ENCODE measurements around the gene CLEC9A. TPM values are rescaled to one million over a fixed set of nuclear protein-coding genes. Genes with fewer than 3 reads are reported as not detected.

The CLEC9A gene
- total and polyA plus RNA-seq, 2 experiments from 2014 or later, result not detected

DNA sequence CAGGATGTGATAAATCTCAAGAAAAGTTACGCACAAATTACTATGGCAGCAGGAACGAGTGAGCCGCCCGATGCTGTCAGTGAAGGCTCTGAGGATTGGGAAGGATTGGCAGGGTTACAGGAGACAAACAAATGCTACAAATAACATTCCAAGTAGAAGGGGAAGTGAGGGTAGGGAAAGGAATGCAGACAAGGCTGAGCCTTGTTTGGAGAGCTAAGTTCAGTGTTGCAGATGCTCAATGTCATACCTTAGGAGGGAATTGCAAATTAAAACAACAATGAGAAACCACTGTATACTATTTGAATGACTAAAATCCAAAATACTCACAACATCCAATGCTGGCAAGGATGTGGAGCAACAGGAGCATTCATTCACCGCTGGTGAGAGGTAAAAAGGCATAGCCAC, 1.3 kb downstream of the CLEC9A start:
- no peaks in the 10 kb centered on the region for H3K27me3 Mint-ChIP-seq (ENCODE audit: insufficient read depth, low read depth, poor library complexity)
- TF ChIP-seq EZH2 (IDR thresholded peaks at IDR 0.05; ENCODE audit: low read depth, unreplicated experiment), result no peak
- TF ChIP-seq ZNF114 (CRISPR knock-in tag; IDR thresholded peaks at IDR 0.05), result no peak
- no peak for TF ChIP-seq POLR2AphosphoS5 (IDR thresholded peaks at IDR 0.05; ENCODE audit: low read depth)
- TF ChIP-seq EZH2phosphoT487 (IDR thresholded peaks at IDR 0.05; ENCODE audit: unreplicated experiment), result no peak
- peak; percentile 67 for DNase-seq (ENCODE audit: low spot score)
- no peaks in the 10 kb centered on the region for H4K20me1 ChIP-seq (replicated peaks; ENCODE audit: insufficient read depth)
- no peak overlapping the region for H3K4me2 ChIP-seq
- H3K4me3 ChIP-seq, result no peak overlapping the region
- ATAC-seq, result peak; percentile 78
- no peak overlapping the region for H3K4me3 Mint-ChIP-seq
- H3K36me3 ChIP-seq (ENCODE audit: insufficient read depth), result no peaks in the 10 kb centered on the region
- H3K79me2 ChIP-seq (replicated peaks; ENCODE audit: insufficient read depth), result no peaks in the 10 kb centered on the region
- peaks cover 9% of the 10 kb centered on the region; the same call in 2 of the 3 replicates for H3K9me3 Mint-ChIP-seq
- H3K36me3 Mint-ChIP-seq (ENCODE audit: low read depth), result no peaks in the 10 kb centered on the region; the same call in 2 of the 3 replicates
- H3K9me2 ChIP-seq (ENCODE audit: insufficient read depth), result 0 out of 2 replicates have a peak, but pooled peaks cover 8% of the 10 kb centered on the region
- H3K27ac ChIP-seq (ENCODE audit: low read depth), result peak overlapping the region; percentile 68; the same call in 1 of the 2 replicates
- H3K4me1 ChIP-seq (ENCODE audit: insufficient read depth), result no peaks in the 10 kb centered on the region
- H3K27me3 ChIP-seq (ENCODE audit: insufficient read depth), result no peaks in the 10 kb centered on the region
- H3F3A ChIP-seq (replicated peaks; ENCODE audit: low read depth), result no peaks in the 10 kb centered on the region
- peaks cover 11% of the 10 kb centered on the region; the same call in 2 of the 3 replicates for H3K4me1 Mint-ChIP-seq
- H3K27ac Mint-ChIP-seq, result no peak overlapping the region; the same call in none of the 2 replicates
- H2AFZ ChIP-seq, result no peak overlapping the region

GRCh38 chr12:10033783-10034545, 3.5 kb downstream of the CLEC9A start:
- no peaks in the 10 kb centered on the region for H3K79me2 ChIP-seq (replicated peaks; ENCODE audit: insufficient read depth)
- no peaks in the 10 kb centered on the region for H3K27me3 ChIP-seq (ENCODE audit: insufficient read depth)
- H3K36me3 Mint-ChIP-seq (ENCODE audit: low read depth), result no peaks in the 10 kb centered on the region; the same call in 2 of the 3 replicates
- no peaks in the 10 kb centered on the region for H3K4me1 ChIP-seq (ENCODE audit: insufficient read depth)
- H3K9me2 ChIP-seq (ENCODE audit: insufficient read depth), result 0 out of 2 replicates have a peak, but pooled peaks cover 8% of the 10 kb centered on the region
- H3K27ac Mint-ChIP-seq, result no peak overlapping the region
- H3K4me2 ChIP-seq, result no peak overlapping the region
- DNase-seq (ENCODE audit: low spot score) (peak; percentile 30), ATAC-seq (no peak)
- no peaks in the 10 kb centered on the region for H4K20me1 ChIP-seq (replicated peaks; ENCODE audit: insufficient read depth)
- H3K27ac ChIP-seq (ENCODE audit: low read depth), result no peak overlapping the region
- peaks cover under 1% of the 10 kb centered on the region for H3K27me3 Mint-ChIP-seq (ENCODE audit: insufficient read depth, low read depth, poor library complexity)
- peaks cover 9% of the 10 kb centered on the region; the same call in 2 of the 3 replicates for H3K9me3 Mint-ChIP-seq
- peaks cover 11% of the 10 kb centered on the region; the same call in 2 of the 3 replicates for H3K4me1 Mint-ChIP-seq
- H3K36me3 ChIP-seq (ENCODE audit: insufficient read depth), result no peaks in the 10 kb centered on the region
- TF ChIP-seq CTCF (conservative IDR thresholded peaks at IDR 0.05; ENCODE audit: low read depth in 2 of 2) (peak in 1 of 2 experiments; percentile 71), STAT1 (IDR thresholded peaks at IDR 0.05; ENCODE audit: unreplicated experiment) (no peak)
- H3F3A ChIP-seq (replicated peaks; ENCODE audit: low read depth), result no peaks in the 10 kb centered on the region
- no peak overlapping the region for H3K4me3 ChIP-seq
- no peak overlapping the region for H2AFZ ChIP-seq
- H3K4me3 Mint-ChIP-seq, result no peak overlapping the region

GRCh38 chr12:10042167-10042566, 11.7 kb downstream of the CLEC9A start:
- H3K36me3 Mint-ChIP-seq (ENCODE audit: low read depth), result no peaks in the 10 kb centered on the region
- ATAC-seq (no peak), DNase-seq (ENCODE audit: low spot score) (no peak)
- H3K27me3 Mint-ChIP-seq (ENCODE audit: insufficient read depth, low read depth, poor library complexity), result peaks cover 2% of the 10 kb centered on the region
- Histone ChIP-seq H3K9me2 (ENCODE audit: insufficient read depth) (no peaks in the 10 kb centered on the region), H3K4me3 (no peak overlapping the region), H3K79me2 (replicated peaks; ENCODE audit: insufficient read depth) (no peaks in the 10 kb centered on the region), H3K36me3 (ENCODE audit: insufficient read depth) (no peaks in the 10 kb centered on the region), H3K4me2 (no peak overlapping the region), H3K27ac (ENCODE audit: low read depth) (no peak overlapping the region), H3K27me3 (ENCODE audit: insufficient read depth) (no peaks in the 10 kb centered on the region), H4K20me1 (replicated peaks; ENCODE audit: insufficient read depth) (no peaks in the 10 kb centered on the region), H2AFZ (no peak overlapping the region), H3F3A (replicated peaks; ENCODE audit: low read depth) (no peaks in the 10 kb centered on the region), H3K4me1 (ENCODE audit: insufficient read depth) (no peaks in the 10 kb centered on the region)
- no peaks in the 10 kb centered on the region for H3K4me1 Mint-ChIP-seq
- H3K9me3 Mint-ChIP-seq, result no peaks in the 10 kb centered on the region
- no peak overlapping the region for H3K27ac Mint-ChIP-seq
- no peak overlapping the region for H3K4me3 Mint-ChIP-seq
- no peak for TF ChIP-seq REST (IDR thresholded peaks at IDR 0.05; ENCODE audit: unreplicated experiment)
- TF ChIP-seq CREB1 (CRISPR knock-in tag; IDR thresholded peaks at IDR 0.05; ENCODE audit: low read depth), result no peak
